Astrocyte of the spinal cord (primary cell): ENCODE data around the gene RNF146.
"Not testable (repeated sequence)": the region's sequence is repeated elsewhere in the genome, so short reads cannot be mapped to it uniquely, and the experiment has no call there.

Source experiments
- DNase-seq: peaks from one replicate; pipeline ENCODE4 v3.0.0; 2011; ENCODE audit warnings: low read depth, low spot score
- H3K4me3 ChIP-seq: 2 replicates; pipeline ENCODE4 v1.5.1; 2011; ENCODE audit warnings: low read depth, mild to moderate bottlenecking, low read length, moderate library complexity
- in situ Hi-C: cut with HindIII; loops from 2 replicates; pipeline ENCODE4 v1.10.0; 2017; ENCODE audit warnings: low sequenced_read_pairs
- TF ChIP-seq, protein P1 (sequence below): IDR thresholded peaks from 2 replicates; pipeline ENCODE4 v1.5.1; 2012; ENCODE audit warnings: low read depth, mild to moderate bottlenecking, low read length, inconsistent platforms

The RNF146 gene

DNA sequence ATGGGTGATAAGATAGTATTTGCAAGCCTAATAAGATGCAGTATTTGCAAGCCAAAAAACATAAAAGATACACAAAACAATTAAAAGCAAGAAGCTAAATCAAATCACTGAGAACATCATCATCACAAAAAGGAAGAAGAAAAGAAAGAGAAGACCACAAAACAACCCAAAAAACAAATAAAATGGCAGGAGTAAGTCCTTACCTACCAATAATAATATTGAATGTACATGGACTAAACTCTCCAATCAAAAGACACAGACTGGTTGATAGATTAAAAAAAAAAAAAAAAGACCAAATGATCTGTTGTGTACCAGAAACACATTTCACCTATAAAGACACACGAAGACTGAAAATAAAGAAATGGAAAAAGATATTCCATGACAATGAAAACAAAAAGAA lies 39.1 kb downstream of the RNF146 start:
- DNase-seq = no peak
- H3K4me3 ChIP-seq = no peak overlapping the region
- in situ Hi-C loops = no loop called here
- TF ChIP-seq, protein P1, sequence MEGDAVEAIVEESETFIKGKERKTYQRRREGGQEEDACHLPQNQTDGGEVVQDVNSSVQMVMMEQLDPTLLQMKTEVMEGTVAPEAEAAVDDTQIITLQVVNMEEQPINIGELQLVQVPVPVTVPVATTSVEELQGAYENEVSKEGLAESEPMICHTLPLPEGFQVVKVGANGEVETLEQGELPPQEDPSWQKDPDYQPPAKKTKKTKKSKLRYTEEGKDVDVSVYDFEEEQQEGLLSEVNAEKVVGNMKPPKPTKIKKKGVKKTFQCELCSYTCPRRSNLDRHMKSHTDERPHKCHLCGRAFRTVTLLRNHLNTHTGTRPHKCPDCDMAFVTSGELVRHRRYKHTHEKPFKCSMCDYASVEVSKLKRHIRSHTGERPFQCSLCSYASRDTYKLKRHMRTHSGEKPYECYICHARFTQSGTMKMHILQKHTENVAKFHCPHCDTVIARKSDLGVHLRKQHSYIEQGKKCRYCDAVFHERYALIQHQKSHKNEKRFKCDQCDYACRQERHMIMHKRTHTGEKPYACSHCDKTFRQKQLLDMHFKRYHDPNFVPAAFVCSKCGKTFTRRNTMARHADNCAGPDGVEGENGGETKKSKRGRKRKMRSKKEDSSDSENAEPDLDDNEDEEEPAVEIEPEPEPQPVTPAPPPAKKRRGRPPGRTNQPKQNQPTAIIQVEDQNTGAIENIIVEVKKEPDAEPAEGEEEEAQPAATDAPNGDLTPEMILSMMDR = no peak

DNA sequence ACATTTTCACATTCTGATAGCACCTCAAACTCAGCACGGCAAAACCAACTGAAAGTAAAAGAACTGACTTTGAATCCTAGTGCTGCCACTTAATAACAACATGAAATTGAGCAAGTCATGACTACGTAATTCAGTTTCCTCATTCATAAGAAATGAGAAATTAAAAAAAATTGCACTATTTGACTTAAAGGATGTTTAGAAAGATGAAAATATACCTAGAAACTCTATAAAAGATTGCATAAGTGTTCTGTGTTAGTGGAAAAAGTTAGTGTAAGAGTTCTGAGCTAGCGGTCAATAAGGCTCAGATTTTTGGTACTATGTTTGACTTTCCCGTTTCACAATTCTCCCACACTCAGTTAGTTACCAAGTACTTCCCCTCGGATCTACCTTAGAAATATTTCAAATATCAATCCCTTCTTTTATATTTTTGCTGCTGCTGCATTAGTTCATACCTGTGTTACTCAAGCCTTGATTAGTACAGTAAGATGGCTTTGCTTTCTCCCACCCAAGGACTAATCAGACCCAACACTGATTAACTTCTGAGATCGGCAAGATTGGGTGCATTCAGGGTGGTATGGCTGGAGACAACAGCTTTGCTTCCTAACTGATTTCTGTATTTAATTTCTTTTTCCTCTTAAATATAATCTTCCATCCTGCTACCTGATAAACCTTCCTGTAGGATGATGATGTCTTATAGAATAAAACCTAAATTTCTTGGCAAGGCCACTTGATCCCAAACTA lies 50.9 kb downstream of the RNF146 start:
- DNase-seq = no peak
- TF ChIP-seq, protein P1 = no peak
- in situ Hi-C loops = no loop called here
- H3K4me3 ChIP-seq = no peak overlapping the region

DNA sequence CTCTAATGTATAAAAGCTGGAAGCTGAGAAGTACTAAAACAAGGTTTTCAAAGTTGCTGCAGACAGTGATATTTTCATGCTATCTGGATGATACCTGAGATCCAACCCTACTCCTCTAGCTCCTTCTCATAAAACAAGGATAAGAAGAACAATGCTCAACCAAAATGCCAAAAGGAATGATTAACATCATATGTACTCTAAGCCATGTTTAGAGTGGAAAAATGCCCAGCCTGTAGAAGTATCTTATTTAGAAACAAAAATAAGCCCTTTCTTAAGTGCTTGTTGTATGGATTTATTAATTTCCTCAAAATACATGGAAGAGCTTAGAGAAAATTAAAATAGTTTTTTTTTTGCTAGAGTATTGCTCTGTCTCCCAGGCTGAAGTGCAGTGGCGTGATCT lies 53.0 kb downstream of the RNF146 start:
- TF ChIP-seq, protein P1 = no peak
- DNase-seq = no peak
- in situ Hi-C loops = no loop called here

DNA sequence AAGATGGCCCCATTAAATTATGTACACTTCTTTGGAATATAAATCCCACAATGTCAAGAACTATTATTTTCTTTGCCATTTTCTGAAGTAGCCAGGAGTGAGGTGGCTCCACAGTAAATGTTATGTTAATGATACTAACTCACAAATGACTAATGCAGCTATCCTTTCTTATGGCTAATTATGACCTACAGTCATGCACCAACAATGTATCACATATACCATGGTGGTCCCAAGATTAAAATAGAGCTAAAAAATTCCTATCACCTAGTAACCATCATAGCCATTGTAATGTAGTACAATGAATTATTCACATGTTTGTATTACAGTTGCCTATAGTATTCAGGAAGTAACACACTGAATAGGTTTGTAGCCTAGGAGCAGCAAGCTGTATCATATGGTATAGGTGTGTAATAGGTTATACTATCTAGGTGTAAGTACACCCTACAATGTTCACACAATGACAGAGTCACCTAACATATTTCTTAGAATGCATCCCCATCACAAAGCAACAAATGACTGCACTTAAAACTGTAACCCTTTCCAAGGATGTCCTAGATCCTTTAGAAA lies 61.5 kb downstream of the RNF146 start:
- TF ChIP-seq, protein P1 = no peak
- in situ Hi-C loops = no loop called here
- H3K4me3 ChIP-seq = no peak overlapping the region
- peak; percentile 60 for DNase-seq

More for the DNA sequence above, 53.0 kb downstream of the RNF146 start:
- H3K4me3 ChIP-seq = no peak overlapping the region

DNA sequence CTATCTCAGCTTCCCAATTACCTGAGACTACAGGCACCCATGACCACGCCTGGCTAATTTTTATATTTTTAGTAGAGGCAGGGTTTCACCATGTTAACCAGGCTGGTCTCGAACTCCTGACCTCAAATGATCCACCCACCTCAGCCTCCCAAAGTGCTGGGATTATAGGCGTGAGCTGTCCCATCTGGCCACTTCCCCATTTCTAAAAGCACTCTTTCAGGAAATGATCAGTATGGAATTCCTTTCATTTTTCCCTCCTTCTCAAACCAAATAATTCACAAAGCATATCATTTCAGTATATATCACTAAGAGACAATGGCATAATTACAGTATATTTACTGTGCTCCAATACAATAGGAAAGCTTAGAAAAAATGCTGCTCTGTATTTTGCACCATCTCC lies 64.6 kb downstream of the RNF146 start:
- H3K4me3 ChIP-seq, in situ Hi-C loops, DNase-seq: not testable (repeated sequence)

DNA sequence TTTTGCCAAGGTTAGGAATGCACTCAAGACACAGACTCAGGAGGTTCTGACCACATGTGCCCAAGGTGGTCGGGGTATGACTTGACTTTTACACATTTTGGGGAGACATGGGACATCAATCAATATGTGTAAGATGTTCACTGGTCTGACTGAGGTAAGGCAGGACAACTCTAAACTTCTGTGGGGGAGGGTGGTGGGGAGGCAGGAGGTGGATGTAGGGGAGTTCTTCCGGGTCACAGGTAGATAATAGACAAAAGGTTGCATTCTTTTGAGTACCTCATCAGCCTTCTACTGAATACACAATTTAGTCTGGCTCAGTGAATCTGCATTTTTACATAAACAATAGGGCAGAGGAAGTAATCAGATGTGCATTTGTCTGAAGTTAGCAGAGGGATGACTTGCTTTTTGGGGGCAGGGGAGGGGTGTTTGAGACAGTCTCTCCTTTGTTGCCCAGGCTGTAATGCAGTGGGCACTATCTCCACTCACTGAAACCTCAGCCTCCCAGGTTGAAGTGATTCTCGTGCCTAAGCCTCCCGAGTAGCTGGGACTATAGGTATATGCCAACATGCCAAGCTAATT lies 65.8 kb downstream of the RNF146 start:
- H3K4me3 ChIP-seq = no peak overlapping the region
- in situ Hi-C loops = no loop called here
- TF ChIP-seq, protein P1 = no peak
- no peak for DNase-seq
